Epithelial cell of proximal tubule (primary cell): ENCODE results near the gene GJA3. TPM values are rescaled to one million over a fixed set of nuclear protein-coding genes. Genes with fewer than 3 reads are reported as not detected.
"Not testable (repeated sequence)": the region's sequence is repeated elsewhere in the genome, so short reads cannot be mapped to it uniquely, and the experiment has no call there.

ENCODE experiments used
- DNase-seq: peaks from one replicate; pipeline ENCODE4 v3.0.0-alpha.2; 2011; ENCODE audit warnings: low read depth
- H3K4me3 ChIP-seq: 2 replicates; pipeline ENCODE4 v1.5.1; 2011; ENCODE audit warnings: low read depth, mild to moderate bottlenecking, low read length
- total RNA-seq: library from RNA; depleted of rRNA; stranded (reverse); fragments of >200 nt; gene quantifications from 2 replicates; pipeline ENCODE4 v1.2.3, GENCODE V29; 2015
- TF ChIP-seq, protein P1 (sequence below): conservative IDR thresholded peaks from 2 replicates; pipeline ENCODE4 v1.5.1; 2012; ENCODE audit warnings: low read depth, mild to moderate bottlenecking, low read length

Gene GJA3
- total RNA-seq, 1 donor from 2014 or later: 0.58 TPM

DNA sequence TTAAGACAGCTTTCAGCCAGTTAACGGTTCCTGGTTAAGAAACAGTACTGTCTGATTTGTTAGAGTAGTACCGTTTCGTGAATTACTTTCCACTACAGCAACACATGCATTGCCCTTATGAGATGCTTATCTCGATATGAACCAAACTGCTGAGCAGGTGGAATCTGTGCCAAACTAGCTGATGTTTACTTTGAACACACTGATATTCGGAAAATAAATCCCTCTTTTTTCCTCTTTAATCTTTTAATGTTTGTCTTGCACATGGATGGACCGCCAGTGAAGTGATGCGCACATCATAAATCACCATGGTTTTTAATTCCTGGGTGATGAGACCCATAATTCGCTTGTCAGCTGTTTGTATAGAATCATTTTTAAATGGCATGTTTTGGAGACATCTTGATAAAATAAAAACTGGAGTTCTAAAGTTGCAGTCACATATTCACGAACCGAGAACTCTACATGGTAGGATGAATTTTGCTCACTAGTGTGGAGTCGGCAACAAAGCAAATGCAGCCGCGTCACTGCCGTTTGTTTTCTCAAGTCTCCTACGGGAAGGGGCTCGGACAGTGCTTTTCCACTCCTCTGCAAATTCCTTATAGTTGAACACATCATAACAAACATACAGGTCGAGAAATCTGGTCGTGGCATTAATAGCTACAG is 1.1 kb downstream of the GJA3 start:
- TF ChIP-seq, protein P1, sequence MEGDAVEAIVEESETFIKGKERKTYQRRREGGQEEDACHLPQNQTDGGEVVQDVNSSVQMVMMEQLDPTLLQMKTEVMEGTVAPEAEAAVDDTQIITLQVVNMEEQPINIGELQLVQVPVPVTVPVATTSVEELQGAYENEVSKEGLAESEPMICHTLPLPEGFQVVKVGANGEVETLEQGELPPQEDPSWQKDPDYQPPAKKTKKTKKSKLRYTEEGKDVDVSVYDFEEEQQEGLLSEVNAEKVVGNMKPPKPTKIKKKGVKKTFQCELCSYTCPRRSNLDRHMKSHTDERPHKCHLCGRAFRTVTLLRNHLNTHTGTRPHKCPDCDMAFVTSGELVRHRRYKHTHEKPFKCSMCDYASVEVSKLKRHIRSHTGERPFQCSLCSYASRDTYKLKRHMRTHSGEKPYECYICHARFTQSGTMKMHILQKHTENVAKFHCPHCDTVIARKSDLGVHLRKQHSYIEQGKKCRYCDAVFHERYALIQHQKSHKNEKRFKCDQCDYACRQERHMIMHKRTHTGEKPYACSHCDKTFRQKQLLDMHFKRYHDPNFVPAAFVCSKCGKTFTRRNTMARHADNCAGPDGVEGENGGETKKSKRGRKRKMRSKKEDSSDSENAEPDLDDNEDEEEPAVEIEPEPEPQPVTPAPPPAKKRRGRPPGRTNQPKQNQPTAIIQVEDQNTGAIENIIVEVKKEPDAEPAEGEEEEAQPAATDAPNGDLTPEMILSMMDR: no peak
- no peak for DNase-seq
- H3K4me3 ChIP-seq: peak overlapping the region; percentile 47

- no peak overlapping the region for H3K4me3 ChIP-seq
- TF ChIP-seq, protein P1: no peak
- no peak for DNase-seq
These were observed 3.6 kb downstream of the GJA3 start for GRCh38 chr13:20157151-20157796.

GRCh38 chr13:20156702-20157101 is 4.2 kb downstream of the GJA3 start:
- no peak for DNase-seq
- H3K4me3 ChIP-seq: no peak overlapping the region
- TF ChIP-seq, protein P1: no peak

DNA sequence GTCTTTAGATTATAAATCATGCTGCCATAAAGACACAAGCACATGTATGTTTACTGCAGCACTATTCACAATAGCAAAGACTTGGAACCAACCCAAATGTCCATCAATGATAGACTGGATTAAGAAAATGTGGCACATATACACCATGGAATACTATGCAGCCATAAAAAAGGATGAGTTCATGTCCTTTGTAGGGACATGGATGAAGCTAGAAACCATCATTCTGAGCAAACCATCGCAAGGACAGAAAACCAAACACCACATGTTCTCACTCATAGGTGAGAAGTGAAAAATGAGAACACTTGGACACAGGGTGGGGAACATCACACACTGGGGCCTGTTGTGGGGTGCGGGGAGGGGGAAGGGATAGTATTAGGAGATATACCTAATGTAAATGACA is 7.6 kb downstream of the GJA3 start:
- DNase-seq, H3K4me3 ChIP-seq: not testable (repeated sequence)

DNA sequence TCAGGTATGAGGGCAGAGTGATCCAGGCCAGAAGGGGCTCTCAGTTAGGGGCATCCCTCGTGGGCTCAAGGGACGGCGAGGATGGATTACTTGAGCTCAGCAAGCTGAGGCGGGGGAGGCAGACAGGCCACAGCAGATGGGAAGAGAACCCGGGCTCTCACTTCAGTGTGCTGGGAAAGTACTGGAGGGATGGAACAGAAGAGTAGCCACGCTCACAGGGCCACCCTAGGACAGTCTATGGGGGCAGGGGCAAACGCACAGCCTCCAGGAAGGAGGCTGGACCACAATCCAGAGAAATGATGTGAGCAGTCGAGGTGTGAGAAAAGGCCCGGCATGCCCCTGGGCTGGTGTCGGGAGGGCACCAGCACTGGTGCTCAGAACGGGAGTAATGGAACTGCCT is 9.2 kb downstream of the GJA3 start:
- DNase-seq: no peak
- H3K4me3 ChIP-seq: no peak overlapping the region
- TF ChIP-seq, protein P1: no peak

DNA sequence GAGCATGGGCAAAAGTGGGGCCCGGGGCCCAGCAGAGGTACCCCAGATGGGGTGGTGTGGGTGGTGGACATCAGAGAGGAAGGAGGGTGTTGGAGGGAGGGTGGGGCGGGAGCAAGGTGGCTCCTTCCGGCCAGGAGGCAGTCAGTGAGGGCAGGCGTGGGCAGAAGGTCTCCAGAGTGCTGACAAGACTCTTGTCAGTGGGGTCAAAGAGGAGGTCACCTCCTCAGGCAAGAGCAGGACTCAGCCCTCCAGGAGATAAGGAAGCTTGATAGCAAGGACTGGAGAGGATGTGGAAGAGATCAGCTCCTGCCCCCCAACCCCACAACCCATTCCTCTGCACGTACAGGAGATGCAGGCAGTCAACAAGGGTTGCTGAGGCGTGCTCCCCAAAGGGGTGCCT is 9.8 kb downstream of the GJA3 start:
- no peak overlapping the region for H3K4me3 ChIP-seq
- TF ChIP-seq, protein P1: no peak
- no peak for DNase-seq

DNA sequence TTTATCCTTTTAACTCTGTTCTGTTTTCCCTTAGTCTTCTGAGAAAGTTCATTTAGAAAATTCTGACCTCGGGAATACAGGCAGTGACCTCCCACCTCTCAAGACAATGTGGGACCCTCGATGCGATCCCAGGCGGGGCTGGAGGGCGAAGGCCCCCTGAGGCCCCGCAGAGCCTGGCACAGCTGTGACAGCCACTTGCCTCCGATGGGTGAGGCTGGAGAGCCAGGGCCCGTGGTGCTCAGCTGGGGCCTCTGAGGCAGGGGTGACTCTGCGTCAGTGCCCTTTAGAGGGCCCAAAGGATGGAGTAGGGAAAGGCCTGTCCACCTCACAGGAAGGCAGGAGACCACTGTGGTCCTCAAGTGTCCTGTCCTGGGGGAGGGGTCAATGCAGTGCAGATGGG is 10.3 kb downstream of the GJA3 start:
- TF ChIP-seq, protein P1: no peak
- H3K4me3 ChIP-seq: no peak overlapping the region

More for the DNA sequence above, 10.3 kb downstream of the GJA3 start:
- DNase-seq: no peak
